ENCODE results near the gene MAD2L1BP.
A peak's percentile ranks its signal among the peaks of the same experiment; 100 is the strongest.

The MAD2L1BP gene

GRCh38 chr6:43683708-43684455 lies 48.2 kb downstream of the MAD2L1BP start:
- no peak for DNase-seq

GRCh38 chr6:43687079-43687436 lies 51.4 kb downstream of the MAD2L1BP start:
- DNase-seq = no peak

GRCh38 chr6:43687437-43688347 lies 52.1 kb downstream of the MAD2L1BP start, which contains the start of gene MRPS18A:
TSS of gene MRPS18A (minus strand) at chr6:43687791. CDS start at chr6:43687779, 12 bp downstream.
- peak; percentile 20 to 70 for DNase-seq

GRCh38 chr6:43689421-43689820 lies 53.8 kb downstream of the MAD2L1BP start:
- no peak for DNase-seq

Data from NCI-H1930 (cell line).